ENCODE data around the gene OR6S1.
"Not testable (repeated sequence)": the region's sequence is repeated elsewhere in the genome, so short reads cannot be mapped to it uniquely, and the experiment has no call there.

OR6S1 gene

GRCh38 chr14:20671597-20672283 is 30.2 kb upstream of the OR6S1 start:
- DNase-seq (ENCODE audit: low read depth) = no peak

- no peak for DNase-seq (ENCODE audit: low read depth)
Measured at GRCh38 chr14:20668969-20669368, 27.5 kb upstream of the OR6S1 start.

- no peak for DNase-seq (ENCODE audit: low read depth)
Measured at GRCh38 chr14:20667957-20668356, 26.5 kb upstream of the OR6S1 start.

- not testable (repeated sequence) for DNase-seq (ENCODE audit: low read depth)
Measured at GRCh38 chr14:20666400-20666961, 25.0 kb upstream of the OR6S1 start.

GRCh38 chr14:20662968-20663732 is 21.7 kb upstream of the OR6S1 start:
- DNase-seq (ENCODE audit: low read depth) = peak; percentile 71

GRCh38 chr14:20661197-20661596 is 19.7 kb upstream of the OR6S1 start:
- DNase-seq (ENCODE audit: low read depth) = no peak

GRCh38 chr14:20659813-20660395 is 18.4 kb upstream of the OR6S1 start:
- DNase-seq (ENCODE audit: low read depth) = no peak

GRCh38 chr14:20659336-20659735 is 17.8 kb upstream of the OR6S1 start:
- DNase-seq (ENCODE audit: low read depth) = no peak

- DNase-seq (ENCODE audit: low read depth) = no peak
Measured at GRCh38 chr14:20658246-20658645, 16.8 kb upstream of the OR6S1 start.

- no peak for DNase-seq (ENCODE audit: low read depth)
Measured at GRCh38 chr14:20657216-20658211, 16.0 kb upstream of the OR6S1 start.

- DNase-seq (ENCODE audit: low read depth) = no peak
Measured at GRCh38 chr14:20656274-20656673, 14.8 kb upstream of the OR6S1 start.

GRCh38 chr14:20655851-20656250 is 14.4 kb upstream of the OR6S1 start:
- DNase-seq (ENCODE audit: low read depth) = no peak

- DNase-seq (ENCODE audit: low read depth) = no peak
Measured at GRCh38 chr14:20652996-20653975, 11.8 kb upstream of the OR6S1 start.

- no peak for DNase-seq (ENCODE audit: low read depth)
Measured at GRCh38 chr14:20645481-20645880, 4.0 kb upstream of the OR6S1 start.

- no peak for DNase-seq (ENCODE audit: low read depth)
Measured at GRCh38 chr14:20644520-20644919, 3.0 kb upstream of the OR6S1 start.

- DNase-seq (ENCODE audit: low read depth) = not testable (repeated sequence)
Measured at GRCh38 chr14:20642755-20643154, 1.3 kb upstream of the OR6S1 start.

- DNase-seq (ENCODE audit: low read depth) = no peak
Measured at GRCh38 chr14:20642182-20642581, 691 bp upstream of the OR6S1 start.

GRCh38 chr14:20632831-20633691 is 8.4 kb downstream of the OR6S1 start:
- peak; percentile 48 for DNase-seq (ENCODE audit: low read depth)

GRCh38 chr14:20632448-20632830 is 9.1 kb downstream of the OR6S1 start:
- no peak for DNase-seq (ENCODE audit: low read depth)

All from HS-27A (cell line).